HG02571 (cell line): Measurements from ENCODE around the gene PLEKHG7.

Source experiments
- ATAC-seq: cut with Tn5 transposase; IDR thresholded peaks from one replicate; pipeline ENCODE4 v1.9.1; 2021; ENCODE audit warnings: mild to moderate bottlenecking, moderate library complexity; ENCODE audit not compliant: unreplicated experiment

PLEKHG7 gene

DNA sequence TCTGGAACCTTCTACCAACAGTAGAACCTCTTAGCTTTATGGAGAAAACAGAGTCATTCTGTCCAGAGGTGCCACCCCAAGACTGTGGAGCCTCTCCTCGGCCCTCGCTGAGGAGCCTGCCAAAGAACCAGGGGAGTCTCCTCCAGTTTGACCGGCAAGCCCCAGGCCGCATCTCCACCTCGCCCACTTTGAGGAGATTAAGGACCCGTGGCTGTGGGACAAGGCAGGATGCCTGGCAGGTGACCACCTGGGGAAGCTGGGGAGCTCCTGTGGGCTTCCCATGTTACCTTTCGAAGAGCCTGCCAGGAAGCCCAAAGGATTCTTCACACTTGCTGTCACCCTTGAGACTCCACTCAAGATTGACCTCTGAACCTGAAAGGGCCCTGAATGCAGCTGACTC lies 3.8 kb downstream of the PLEKHG7 start:
- no peak for ATAC-seq

DNA sequence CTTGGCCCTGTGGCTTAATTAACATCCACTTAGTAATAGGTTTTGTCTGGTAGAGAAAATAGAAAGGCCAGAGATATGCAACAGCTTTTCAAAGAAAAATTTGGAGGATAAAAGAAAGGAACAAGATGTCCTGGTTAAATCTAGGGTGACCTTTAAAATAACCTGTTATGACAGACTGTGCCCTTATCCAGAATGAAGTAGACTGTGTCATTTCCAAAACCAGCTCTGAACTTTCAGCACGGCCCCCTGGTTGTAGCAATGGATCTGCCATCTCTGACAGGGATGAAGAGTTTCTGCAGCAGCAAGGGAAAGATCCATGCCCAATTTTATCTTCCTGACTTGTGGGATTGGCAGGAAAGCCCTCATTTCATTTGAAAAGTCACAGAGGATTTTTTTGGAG lies 5.1 kb downstream of the PLEKHG7 start:
- no peak for ATAC-seq

DNA sequence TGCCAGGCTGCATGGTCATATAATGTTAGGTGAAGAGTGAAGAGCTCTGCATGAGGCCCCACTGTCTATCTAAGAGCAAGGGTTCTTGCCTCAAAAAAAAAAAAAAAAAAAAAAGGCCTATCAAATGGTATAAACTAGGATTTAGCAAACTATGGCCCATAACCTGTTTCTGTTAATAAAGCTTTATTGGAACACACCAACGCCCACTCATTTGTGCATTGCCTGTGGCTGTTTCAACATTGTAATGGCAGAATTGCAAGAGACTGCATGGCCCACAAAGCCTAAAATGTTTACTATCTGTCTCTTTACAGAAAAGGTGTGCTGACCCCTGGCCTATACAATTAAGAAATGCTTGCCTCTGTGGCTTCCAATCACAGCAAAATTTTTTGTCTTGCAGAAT lies 12.8 kb downstream of the PLEKHG7 start:
- no peak for ATAC-seq

DNA sequence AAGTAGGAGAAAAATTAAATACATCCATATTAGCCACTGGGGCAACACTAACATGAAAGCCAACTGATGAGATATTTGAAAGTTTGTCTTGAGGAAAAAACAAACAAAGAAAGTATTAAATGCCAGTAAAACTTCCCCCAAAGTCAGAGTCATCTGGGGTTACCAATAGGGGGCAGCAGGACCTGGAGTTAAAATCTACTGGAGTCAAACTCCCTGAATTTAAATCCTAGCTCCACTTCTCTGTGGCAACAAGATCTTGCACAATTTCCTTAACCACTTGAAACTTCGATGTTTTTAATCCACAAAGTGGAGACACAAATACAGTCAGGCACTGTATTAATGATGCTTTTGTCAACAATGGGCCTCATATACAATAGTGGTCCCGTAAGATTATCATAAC lies 14.4 kb downstream of the PLEKHG7 start:
- ATAC-seq = no peak

DNA sequence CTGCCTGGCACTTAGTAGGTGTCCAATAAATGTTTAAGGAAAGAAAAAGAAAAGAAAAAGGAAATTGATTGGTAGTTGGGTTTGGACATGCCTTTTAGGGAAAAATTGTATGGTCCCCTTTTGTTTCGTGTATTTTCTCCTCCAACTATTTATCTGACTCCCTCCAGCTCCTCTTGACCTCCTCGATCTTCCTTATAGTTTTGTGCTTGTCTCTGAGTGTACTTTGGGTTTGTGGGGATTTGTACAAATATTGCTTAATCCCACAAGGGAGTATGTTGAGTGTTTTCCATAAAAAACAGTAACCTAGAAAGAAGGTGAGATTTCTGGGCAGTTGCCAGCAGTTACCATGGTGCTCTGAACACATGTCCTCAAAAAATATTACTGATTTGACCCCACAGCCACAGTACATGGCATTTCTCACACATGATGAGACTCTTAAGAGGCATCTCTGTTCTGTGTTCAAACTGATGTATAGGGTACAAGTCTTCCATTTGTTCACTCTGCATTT lies 15.7 kb downstream of the PLEKHG7 start:
- no peak for ATAC-seq

DNA sequence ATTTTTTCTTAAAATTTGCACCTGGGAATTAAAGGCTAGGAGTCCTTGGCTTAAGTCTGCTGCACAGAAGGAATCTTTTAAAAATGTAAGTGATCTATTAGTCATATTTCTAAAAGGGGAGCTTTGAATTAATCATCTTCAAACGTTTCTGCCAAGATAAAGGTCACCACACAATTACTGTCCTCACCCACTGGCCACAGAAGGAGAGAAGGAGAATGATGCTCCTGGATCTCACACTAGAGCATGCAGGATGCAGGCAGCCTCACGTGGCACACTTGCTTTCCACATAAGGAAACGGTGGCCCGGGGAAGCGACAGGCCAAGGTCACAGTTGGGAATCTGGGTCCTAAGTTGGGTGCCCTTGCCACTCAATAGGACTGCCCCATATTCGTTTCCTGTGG lies 16.9 kb downstream of the PLEKHG7 start:
- no peak for ATAC-seq

DNA sequence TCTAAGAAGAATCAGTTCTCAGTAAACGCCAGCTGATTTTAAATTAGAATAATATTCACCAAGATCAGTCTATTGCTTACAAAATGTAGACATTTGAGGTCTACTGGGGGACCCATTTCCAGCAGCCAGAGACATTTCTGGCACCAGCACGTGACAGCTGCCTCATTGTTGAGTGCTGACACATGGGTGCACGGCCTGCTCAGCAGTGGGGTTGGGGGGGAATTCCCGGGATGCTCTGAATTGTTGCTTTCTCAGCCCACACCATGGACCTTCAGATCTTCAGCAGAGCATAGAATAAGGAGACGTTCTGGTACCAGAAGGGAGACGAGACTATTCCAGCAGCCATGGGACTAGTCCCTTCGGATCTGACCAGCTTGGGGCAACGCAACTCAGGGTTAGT lies 18.3 kb downstream of the PLEKHG7 start:
- no peak for ATAC-seq

DNA sequence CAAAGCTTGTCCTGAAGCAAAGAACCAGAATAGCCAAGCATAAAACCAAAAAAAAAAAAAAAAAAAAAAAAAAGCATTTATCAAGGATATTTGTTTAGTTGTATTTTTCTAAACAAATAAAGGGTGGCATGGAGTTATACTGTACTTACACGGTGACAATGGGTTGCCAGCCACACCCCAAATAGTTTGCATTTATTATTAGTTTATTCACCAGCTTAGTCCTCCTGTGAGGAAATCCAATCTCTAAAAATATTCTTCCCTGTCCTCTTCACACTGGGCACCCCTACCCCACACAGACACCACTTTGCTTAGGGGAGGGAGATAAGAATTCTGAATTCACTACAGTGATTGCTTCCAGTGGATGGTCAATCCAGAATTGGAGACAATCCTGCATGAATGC lies 18.9 kb downstream of the PLEKHG7 start:
- no peak for ATAC-seq

DNA sequence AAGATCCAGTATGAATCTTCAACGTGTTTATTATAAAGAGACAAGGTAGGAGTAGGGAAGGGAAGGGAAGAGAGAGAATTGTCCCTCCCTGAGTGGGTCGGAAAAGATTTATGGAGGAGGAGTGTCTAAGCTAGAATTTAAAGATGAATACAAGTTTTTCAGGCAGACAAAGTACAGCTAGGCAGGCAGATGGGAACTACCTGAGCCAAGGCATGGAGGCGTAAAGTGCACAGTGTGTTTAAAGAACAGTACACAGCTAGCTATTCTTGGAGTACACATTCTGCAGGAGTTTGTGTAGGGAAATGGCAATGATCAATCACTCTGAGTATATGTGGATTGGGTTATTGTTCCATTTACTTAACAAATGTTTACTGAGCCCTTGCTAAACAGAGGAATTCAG lies 20.1 kb downstream of the PLEKHG7 start:
- no peak for ATAC-seq

DNA sequence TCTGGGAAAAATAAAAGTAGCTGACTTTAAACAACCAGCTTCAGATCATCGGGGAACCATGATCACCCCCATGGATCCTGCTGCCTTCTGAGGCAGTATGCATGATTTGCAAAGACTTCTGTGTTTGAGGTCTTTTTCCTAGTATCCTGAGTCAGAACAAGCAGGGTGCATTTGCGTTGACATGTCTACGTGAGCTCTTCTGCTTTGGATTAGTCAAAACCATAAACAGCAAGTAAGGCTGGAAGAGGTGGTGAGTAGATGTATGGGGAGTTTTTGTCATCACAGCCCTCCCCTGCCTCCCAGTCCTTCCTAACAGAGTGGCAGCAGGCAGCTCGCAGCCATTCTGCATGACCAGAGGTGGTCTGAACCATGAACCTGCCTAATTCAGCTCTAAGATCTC lies 24.1 kb downstream of the PLEKHG7 start:
- no peak for ATAC-seq

DNA sequence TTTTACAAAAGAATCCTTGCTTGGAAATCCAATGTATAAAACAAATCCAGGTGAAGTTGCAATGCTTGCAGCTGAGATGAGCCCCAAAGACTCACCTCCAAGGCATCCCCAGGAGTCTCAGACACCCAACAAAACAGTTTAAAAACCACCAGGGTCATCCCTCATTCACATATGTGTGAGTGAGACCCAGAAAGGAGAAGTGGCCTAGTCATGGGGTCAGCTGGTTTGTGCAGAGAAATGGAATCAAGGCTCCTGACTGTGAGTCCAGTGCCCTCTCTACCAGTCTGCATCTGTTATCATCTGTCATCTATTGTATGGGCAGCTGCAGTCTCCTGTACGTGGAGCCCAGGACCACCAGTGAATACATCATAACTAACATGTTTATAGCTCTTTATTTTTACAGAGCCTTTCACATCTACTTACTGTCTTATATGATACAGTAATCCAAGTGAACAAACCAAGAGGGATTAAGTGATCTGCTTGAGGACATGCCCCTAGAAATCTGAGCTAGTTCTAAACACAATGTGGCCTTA lies 27.1 kb downstream of the PLEKHG7 start:
- ATAC-seq = no peak

DNA sequence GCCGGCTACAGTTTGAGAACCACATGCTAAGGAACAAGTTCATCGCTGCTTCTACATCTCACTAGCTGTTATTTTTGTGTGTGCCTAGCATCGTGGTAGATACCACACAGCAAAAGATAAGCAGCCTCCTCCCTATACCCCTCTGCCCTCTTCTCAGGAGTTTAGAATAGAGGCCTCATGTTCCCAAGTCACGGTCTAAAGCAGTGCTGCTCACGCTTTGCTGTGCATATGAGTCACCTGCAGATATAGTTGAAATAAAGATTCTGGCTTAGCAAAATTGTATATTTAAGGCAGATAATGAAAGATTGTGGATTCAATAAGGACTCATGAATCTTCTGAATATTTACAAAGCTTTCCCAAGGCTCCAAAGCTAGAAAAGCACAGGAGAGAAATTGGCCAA lies 28.0 kb downstream of the PLEKHG7 start:
- no peak for ATAC-seq

DNA sequence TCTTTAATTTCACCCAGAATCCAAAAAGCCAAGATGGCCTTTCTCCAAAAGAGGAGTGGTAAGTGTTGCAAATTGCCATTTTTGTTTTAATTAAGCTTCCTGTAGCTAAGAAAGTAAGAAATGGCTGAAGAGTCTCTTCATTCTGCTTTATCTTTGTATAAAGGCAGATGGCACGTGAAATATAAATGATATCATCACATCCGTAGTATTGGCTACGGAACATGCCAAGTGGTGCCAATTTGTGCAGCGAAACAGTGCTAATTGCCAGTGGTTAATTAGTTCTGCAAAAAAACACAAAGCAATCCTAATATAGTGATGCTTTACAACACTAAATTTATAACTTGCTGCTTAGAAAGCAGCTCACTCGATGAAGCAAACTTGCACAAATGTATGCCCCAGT lies 29.4 kb downstream of the PLEKHG7 start:
- ATAC-seq = no peak

DNA sequence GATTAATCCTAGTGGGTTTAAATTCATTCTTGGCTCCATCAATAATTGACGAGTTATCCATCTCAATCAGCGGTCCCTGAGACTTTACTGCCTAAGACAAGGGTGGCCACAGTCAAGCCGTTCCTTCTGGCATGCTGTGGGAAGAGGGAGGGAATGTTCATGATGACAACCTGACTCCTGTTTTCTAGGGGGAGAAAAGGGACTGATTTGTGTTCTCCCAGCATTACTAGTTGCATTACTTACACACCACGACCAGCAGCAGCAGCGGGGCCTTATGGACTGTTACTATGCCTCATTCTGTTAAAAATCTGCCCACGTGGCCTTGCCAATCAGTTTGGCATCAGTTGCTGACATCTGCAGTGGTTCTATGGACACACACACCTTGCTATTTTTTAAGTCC lies 29.9 kb downstream of the PLEKHG7 start:
- ATAC-seq = no peak

DNA sequence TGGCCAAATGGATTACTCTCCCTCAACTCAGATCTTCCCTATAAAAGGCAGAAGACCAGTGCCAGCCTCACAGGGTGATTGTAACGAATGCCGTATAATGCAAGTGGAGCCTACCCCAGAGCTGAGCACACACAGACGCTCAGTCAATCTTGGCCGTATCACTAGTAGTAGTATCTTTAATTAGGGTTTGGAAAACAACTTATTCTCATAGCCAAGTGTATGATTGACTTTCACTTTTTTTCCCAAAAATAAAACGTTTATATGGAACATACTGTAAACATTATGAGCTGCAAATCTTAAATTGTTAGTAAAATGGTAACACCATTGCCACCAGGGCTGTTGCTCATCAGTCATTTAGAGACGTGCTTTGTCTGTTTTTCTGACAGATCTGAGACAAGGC lies 30.4 kb downstream of the PLEKHG7 start:
- ATAC-seq = no peak

DNA sequence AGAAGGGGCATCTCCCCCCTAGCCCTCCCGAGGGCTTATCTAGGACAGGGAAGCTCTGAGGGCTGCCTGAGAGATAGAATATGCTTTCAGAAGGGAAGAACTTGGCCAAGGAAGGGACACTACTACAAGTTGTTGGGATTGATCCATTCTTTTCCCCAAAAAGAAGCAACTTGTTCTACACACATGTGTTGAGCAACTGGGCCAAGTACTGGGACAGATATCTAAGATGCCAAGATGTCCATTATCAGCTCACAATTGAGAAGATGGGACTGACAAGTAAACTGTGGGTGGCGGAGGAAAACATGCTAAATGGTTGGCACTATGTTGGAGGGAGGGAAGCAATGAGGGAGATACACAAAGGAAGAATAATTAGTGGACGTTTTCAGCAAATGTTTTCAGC lies 30.9 kb downstream of the PLEKHG7 start:
- ATAC-seq = no peak

DNA sequence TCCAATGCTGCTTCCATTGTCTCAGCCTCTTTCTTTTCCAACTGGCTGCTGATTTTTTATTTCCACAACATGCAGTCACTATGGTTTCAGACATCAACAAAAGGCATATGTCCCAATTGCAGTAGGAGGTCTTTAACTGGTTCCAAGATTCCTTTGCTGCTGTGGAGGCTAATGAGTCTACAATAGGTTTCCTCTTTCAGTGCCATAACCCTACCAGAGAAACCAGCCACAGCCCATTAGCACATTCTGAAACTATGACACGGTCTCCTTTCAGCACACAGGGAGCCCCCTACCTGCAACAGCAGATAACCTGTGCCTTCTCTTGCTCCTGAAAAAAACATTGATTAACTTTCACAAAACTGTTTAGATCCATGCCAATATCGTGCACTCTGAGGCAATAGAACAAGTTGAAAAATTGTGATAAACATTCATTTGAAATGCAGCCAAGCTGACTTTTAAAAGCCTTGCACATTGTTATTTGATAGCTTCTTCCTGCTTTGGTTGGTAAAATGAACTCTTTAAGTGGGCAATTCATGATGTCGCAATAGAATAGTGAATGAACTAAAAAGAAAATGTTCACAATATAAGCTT lies 32.4 kb downstream of the PLEKHG7 start:
- no peak for ATAC-seq

DNA sequence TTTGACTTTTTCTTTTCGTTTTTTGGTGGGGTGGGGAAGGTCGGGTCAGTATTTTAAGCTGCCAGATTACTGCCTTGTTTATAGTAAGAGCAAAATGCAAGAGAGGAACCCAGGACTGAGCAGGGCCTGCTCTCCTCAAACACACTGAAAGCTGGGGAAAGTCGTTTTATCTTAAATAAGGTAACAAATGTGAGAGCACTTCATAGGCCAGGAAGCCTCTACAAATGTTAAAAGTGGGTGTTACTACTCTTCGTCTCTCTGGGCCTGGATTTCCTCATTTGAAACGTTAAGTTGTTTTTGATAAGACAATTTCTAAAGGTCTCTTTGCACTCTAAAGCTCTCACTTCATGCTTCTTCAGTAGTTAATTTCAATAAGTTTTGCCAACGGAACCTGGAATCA lies 33.8 kb downstream of the PLEKHG7 start:
- ATAC-seq = no peak

DNA sequence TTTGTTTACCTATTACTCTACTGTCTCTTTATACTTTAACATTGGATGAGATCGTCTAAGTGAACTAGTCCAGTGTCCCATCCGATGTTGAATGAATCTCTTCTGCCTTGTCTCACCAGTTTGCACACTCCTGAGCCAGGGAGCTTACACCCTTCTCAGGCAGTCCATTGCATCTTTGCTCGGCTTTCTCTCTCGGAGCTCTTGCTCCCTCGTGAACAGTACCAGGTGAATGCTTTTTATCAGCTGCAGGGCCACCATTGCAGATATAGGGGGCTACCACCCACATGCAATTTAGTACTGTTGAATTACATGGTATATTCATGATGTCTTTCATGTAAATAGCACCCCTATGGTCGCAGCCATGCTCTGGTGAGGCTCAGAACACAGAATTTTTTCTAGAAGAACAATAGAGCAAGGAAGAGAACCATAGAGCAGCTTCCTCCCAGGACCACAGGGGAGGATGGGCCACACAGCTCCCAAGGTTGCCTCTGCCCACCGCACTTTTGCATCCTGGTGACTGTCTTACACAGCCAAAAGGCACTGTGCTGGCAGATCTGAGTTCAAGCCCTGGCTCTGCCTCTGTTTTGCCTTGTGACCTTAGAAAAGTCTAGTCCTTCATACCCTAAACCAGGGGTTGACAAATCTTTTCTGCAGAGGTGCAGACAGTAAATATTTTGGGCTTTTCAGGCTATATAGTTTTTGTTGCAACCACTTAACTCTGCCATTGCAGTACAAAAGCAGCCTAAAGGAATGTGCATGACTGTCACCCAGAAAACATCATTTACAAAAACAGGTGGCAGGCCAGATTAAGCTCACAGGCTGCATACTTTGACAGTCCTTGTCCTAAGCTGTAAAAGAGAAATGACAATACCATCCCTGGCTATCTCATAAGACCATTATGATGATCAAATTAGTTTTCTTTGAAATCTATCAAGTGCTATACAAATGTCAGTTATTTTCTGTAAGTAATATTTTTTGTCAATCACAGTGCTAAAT lies 35.4 kb downstream of the PLEKHG7 start:
- ATAC-seq = no peak

DNA sequence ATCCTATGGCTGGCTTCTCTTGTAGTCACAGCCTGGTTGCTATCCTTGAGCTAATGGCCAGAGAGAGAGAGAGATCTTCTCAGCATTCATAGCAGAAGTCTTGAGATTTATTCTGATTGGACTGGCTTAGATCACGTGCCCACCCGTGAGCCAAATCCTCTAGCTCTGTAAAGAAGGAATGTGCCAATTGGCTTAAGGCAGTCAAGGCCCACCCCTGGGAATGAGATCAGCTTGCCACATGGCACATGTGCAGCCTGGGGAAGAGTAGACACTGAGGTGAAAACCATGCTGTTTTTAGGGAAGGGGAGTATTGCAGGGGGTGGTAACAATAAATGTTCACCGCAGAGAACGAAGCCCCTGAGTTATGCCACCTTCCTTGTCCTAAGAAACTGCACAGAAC lies 36.3 kb downstream of the PLEKHG7 start:
- no peak for ATAC-seq

DNA sequence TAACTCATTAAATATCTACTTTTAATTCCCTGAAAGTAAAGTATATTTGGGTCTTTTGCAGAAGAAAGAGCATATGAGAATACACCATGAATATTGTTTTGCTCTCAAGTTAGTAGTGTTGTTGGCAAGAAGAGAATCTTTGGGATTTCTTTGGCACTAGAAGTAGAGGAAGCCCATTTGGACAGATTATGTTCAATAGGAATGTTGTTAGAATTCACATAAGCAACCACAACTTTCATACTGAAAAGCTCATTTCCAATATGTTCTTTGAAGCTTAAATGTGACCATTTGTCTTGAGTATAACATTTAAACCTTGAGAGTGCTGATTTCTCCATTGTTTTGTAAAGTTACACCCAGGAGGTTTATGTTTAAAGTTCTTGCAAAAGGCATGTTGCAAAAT lies 37.6 kb downstream of the PLEKHG7 start:
- ATAC-seq = no peak

DNA sequence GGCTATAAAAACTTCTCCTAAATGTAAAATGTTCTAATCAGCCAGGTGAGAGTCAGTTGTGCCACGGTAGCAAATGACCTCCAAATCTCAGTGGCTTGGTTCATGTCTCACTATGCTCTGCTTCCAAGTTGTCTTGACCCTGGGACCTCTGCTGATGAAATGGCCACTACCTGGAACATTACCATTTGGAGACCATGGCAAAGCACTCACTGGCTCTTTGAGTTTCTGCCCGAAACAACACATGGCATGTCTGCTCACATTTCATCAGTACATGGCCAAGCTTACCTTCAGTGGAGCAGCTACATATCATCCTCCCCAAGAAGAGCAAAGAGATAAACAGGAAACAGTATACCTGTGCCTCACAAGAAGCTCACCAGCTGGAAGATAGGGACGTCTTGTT lies 40.2 kb downstream of the PLEKHG7 start:
- ATAC-seq = no peak
